ENCODE results near the gene SERINC5. TPM values are rescaled to one million over a fixed set of nuclear protein-coding genes. Genes with fewer than 3 reads are reported as not detected.

The SERINC5 gene
- total RNA-seq, 1 donor from 2014 or later, result 10.7 TPM

GRCh38 chr5:80234116-80234948, 21.5 kb downstream of the SERINC5 start:
- ATAC-seq (ENCODE audit: poor library complexity) (no peak), DNase-seq (no peak)
- intact Hi-C loops (cut with DNase I), result no loop called here

- intact Hi-C loops (cut with DNase I), result no loop called here
- ATAC-seq (ENCODE audit: poor library complexity), result no peak
- no peak for DNase-seq
Measured at GRCh38 chr5:80231693-80232092, 24.2 kb downstream of the SERINC5 start.

- ATAC-seq (ENCODE audit: poor library complexity) (no peak), DNase-seq (no peak)
- intact Hi-C loops (cut with DNase I), result no loop called here
Measured at GRCh38 chr5:80231243-80231642, 24.6 kb downstream of the SERINC5 start.

- DNase-seq (no peak), ATAC-seq (ENCODE audit: poor library complexity) (no peak)
- intact Hi-C loops (cut with DNase I), result no loop called here
Measured at GRCh38 chr5:80230269-80230992, 25.4 kb downstream of the SERINC5 start.

GRCh38 chr5:80229902-80230255, 26.0 kb downstream of the SERINC5 start:
- no peak for ATAC-seq (ENCODE audit: poor library complexity)
- intact Hi-C loops (cut with DNase I), result no loop called here
- DNase-seq, result no peak

- DNase-seq (no peak), ATAC-seq (ENCODE audit: poor library complexity) (no peak)
- intact Hi-C loops (cut with DNase I), result no loop called here
Measured at GRCh38 chr5:80227979-80228596, 27.8 kb downstream of the SERINC5 start.

- no peak for ATAC-seq (ENCODE audit: poor library complexity)
- intact Hi-C loops (cut with DNase I), result no loop called here
- DNase-seq, result no peak
Measured at GRCh38 chr5:80225934-80226326, 29.9 kb downstream of the SERINC5 start.

- ATAC-seq (ENCODE audit: poor library complexity) (no peak), DNase-seq (no peak)
- intact Hi-C loops (cut with DNase I), result no loop called here
Measured at GRCh38 chr5:80225189-80225933, 30.5 kb downstream of the SERINC5 start.

- ATAC-seq (ENCODE audit: poor library complexity), result no peak
- intact Hi-C loops (cut with DNase I), result no loop called here
- DNase-seq, result no peak
Measured at GRCh38 chr5:80223561-80223960, 32.3 kb downstream of the SERINC5 start.

- ATAC-seq (ENCODE audit: poor library complexity) (no peak), DNase-seq (no peak)
- intact Hi-C loops (cut with DNase I), result no loop called here
Measured at GRCh38 chr5:80220245-80220897, 35.5 kb downstream of the SERINC5 start.

- ATAC-seq (ENCODE audit: poor library complexity), result no peak
- intact Hi-C loops (cut with DNase I), result no loop called here
- DNase-seq, result no peak
Measured at GRCh38 chr5:80219391-80219790, 36.5 kb downstream of the SERINC5 start.

- ATAC-seq (ENCODE audit: poor library complexity) (no peak), DNase-seq (no peak)
- intact Hi-C loops (cut with DNase I), result no loop called here
Measured at GRCh38 chr5:80217667-80218066, 38.2 kb downstream of the SERINC5 start.

GRCh38 chr5:80216753-80217596, 38.9 kb downstream of the SERINC5 start:
- intact Hi-C loops (cut with DNase I), result no loop called here
- DNase-seq (peak; percentile 81), ATAC-seq (ENCODE audit: poor library complexity) (peak; percentile 93)

- ATAC-seq (ENCODE audit: poor library complexity), result peak; percentile 5
- intact Hi-C loops (cut with DNase I), result no loop called here
- DNase-seq, result no peak
Measured at GRCh38 chr5:80216096-80216495, 39.8 kb downstream of the SERINC5 start.

GRCh38 chr5:80215523-80215922, 40.3 kb downstream of the SERINC5 start:
- no peak for DNase-seq
- intact Hi-C loops (cut with DNase I), result no loop called here
- no peak for ATAC-seq (ENCODE audit: poor library complexity)

- ATAC-seq (ENCODE audit: poor library complexity) (no peak), DNase-seq (no peak)
- intact Hi-C loops (cut with DNase I), result no loop called here
Measured at GRCh38 chr5:80213466-80213865, 42.4 kb downstream of the SERINC5 start.

- intact Hi-C loops (cut with DNase I), result no loop called here
- DNase-seq (no peak), ATAC-seq (ENCODE audit: poor library complexity) (no peak)
Measured at GRCh38 chr5:80212171-80212667, 43.6 kb downstream of the SERINC5 start.

GRCh38 chr5:80211327-80211726, 44.5 kb downstream of the SERINC5 start:
- DNase-seq (no peak), ATAC-seq (ENCODE audit: poor library complexity) (no peak)
- intact Hi-C loops (cut with DNase I), result no loop called here
